Ovary (tissue), 9 donors: ENCODE results near the gene MINDY2. TPM values are rescaled to one million over a fixed set of nuclear protein-coding genes. Genes with fewer than 3 reads are reported as not detected.

ENCODE experiments used
- DNase-seq, 5 donors: peaks; one replicate each; pipeline ENCODE4 v3.0.0-alpha.2; 2019 to 2020
- H3K27ac ChIP-seq, 2 donors: fragments of 200-600 bp; one replicate each; pipeline versions ENCODE4 v1.5.1 to v1.8.0; 2019 to 2022
- H3K27me3 ChIP-seq: fragments of 200-600 bp; one replicate; pipeline ENCODE4 v1.8.0; 2022
- H3K36me3 ChIP-seq: fragments of 200-600 bp; sonication (generic); one replicate; pipeline ENCODE4 v1.5.1; 2019
- H3K4me1 ChIP-seq: one replicate; pipeline ENCODE4 v1.8.1; 2013; ENCODE audit warnings: mild to moderate bottlenecking, moderate library complexity; ENCODE audit not compliant: insufficient read depth
- H3K4me3 ChIP-seq: fragments of 200-600 bp; sonication (generic); one replicate; pipeline ENCODE4 v1.5.1; 2017
- H3K9me3 ChIP-seq, 2 donors: fragments of 200-600 bp in 1 of 2; sonication (generic) in 1 of 2; one replicate each; pipeline versions ENCODE4 v1.5.1 to v1.8.1; 2013 to 2019; ENCODE audit warnings: mild to moderate bottlenecking in 1 of 2, moderate library complexity in 1 of 2
- CTCF ChIP-seq, 3 donors: fragments of 450-650 bp in 2 of 3; fragments of 200-600 bp in 1 of 3; IDR thresholded peaks; one replicate each; pipeline versions ENCODE4 v1.5.1 to v1.8.0; 2016 to 2022; ENCODE audit warnings: antibody characterized with exemption in 3 of 3, mild to moderate bottlenecking in 1 of 3
- EP300 ChIP-seq: sonication (generic); formaldehyde crosslinking; IDR thresholded peaks from one replicate; pipeline ENCODE4 v1.6.1; 2017; ENCODE audit warnings: antibody characterized with exemption
- POLR2A ChIP-seq: fragments of 450-650 bp; IDR thresholded peaks from one replicate; pipeline ENCODE4 v1.6.1; 2017; ENCODE audit warnings: antibody characterized with exemption, mild to moderate bottlenecking, moderate library complexity
- WGBS, 3 donors: extraction: QIAGEN DNeasy Blood & Tissue Kit in 1 of 3; methylation state at CpG; one replicate each; pipeline versions ENCODE4 v1.1.5 to v1.1.7; 2013 to 2017; 5-methylcytosine and 5-hydroxymethylcytosine counted together
- intact Hi-C, 4 donors: fragments of 100-400 bp; cut with DNase I; formaldehyde crosslinking; loops; one replicate each; pipeline versions ENCODE4 v1.11.0 to v1.15.1; 2022 to 2023
- polyA plus RNA-seq, 2 donors: library from polyadenylated mRNA; stranded (reverse); fragments of 200-250 nt in 1 of 2; fragments of 350-450 nt in 1 of 2; fragmentation: Illumina TruSeq in 1 of 2; extraction: RNeasy Lipid Tissue Mini Kit (QIAGEN cat#74804) in 1 of 2; gene quantifications; one replicate each; pipeline ENCODE4 v1.2.3, GENCODE V29; 2013 to 2014
- total RNA-seq, 7 donors: library from RNA; depleted of rRNA in 2 of 7; stranded (reverse); fragments of >200 nt in 2 of 7; fragmentation: NEBNext Ultra II Directional in 3 of 7; extraction: Animal tissue kit (Norgen Biotek cat#: 25700) in 3 of 7; gene quantifications; one replicate each; pipeline versions ENCODE4 v1.1.0 to v1.2.4, GENCODE V29; 2016 to 2023
- donor health status: DM: no; HTN: no; CAD: no; lungs with moderate emphysema.
- donor health status: DM: no; HTN: no; CAD: no.
- donor health status: Bipolar disorder and iron deficiency.
- donor health status: DM: yes; HTN: yes; CAD: no.
- donor health status: DM: no; HTN: no; CAD: no.
- donor health status: DM: yes; HTN: yes; CAD: no.

MINDY2 gene
- total and polyA plus RNA-seq, 9 donors, result 5.7 to 32.6 (median 18.0) TPM

- no peak for DNase-seq
- intact Hi-C loops, result no loop called here
- 94 to 97% (median 96%) methylated on average over 4 of the region's 4 CpGs for WGBS, 3 donors
- no peak for TF ChIP-seq EP300
- no peak for TF ChIP-seq POLR2A
- TF ChIP-seq CTCF (IDR thresholded peaks at IDR 0.05), result no peak
- H3K36me3 ChIP-seq, result no peaks in the 10 kb centered on the region
- peaks cover 2% of the 10 kb centered on the region for H3K4me1 ChIP-seq
- no peaks in the 10 kb centered on the region for H3K9me3 ChIP-seq
- no peak overlapping the region for H3K4me3 ChIP-seq
- H3K27me3 ChIP-seq, result no peaks in the 10 kb centered on the region
- no peak overlapping the region for H3K27ac ChIP-seq
Measured at GRCh38 chr15:58732625-58733363, 38.3 kb upstream of the MINDY2 start.

- no peak overlapping the region for H3K27ac ChIP-seq
- peaks cover 2% of the 10 kb centered on the region for H3K4me1 ChIP-seq
- no peak overlapping the region for H3K4me3 ChIP-seq
- H3K36me3 ChIP-seq, result no peaks in the 10 kb centered on the region
- WGBS, 3 donors, result 50 to 61% (median 58%) methylated on average over 2 of the region's 2 CpGs
- TF ChIP-seq EP300, result no peak
- TF ChIP-seq POLR2A, result no peak
- no peak for TF ChIP-seq CTCF (IDR thresholded peaks at IDR 0.05)
- no peaks in the 10 kb centered on the region for H3K9me3 ChIP-seq
- intact Hi-C loops, result no loop called here
- no peak for DNase-seq
- no peaks in the 10 kb centered on the region for H3K27me3 ChIP-seq
Measured at GRCh38 chr15:58734859-58735258, 36.2 kb upstream of the MINDY2 start.

DNA sequence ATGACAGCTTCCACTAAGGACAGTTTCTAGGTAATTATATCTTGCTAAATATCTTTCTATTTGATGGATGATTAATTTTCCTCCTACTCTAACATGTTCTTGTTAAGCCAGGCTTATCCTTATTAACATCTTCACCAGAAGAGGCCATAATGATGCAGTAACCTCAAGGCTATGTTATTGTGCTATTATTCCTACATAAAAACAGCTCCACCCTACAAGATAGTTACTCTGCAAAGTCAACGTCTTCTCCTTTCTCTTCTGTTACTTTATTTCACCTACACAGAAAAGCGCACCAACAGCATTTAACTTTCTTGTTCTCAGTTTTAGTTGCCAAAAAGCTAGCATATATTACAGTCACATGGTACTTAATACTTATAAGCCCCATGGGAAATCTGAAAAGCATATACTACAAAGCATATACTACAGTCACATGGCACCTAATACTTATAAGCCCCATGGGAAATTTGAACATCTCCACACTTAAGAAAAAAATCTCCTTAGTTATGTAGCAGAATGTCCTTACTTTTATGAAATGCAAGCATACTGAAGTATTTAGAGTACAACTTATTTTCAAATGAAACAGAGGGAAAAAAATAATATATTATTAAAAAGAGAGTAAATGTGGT, 35.0 kb upstream of the MINDY2 start:
- Histone ChIP-seq H3K36me3 (no peaks in the 10 kb centered on the region), H3K9me3 (no peaks in the 10 kb centered on the region), H3K4me1 (peaks cover 5% of the 10 kb centered on the region), H3K4me3 (no peak overlapping the region), H3K27me3 (no peaks in the 10 kb centered on the region), H3K27ac (no peak overlapping the region)
- intact Hi-C loops, result no loop called here
- TF ChIP-seq EP300 (no peak), POLR2A (no peak), CTCF (IDR thresholded peaks at IDR 0.05) (no peak)
- 75 to 79% (median 77%) methylated on average over 2 of the region's 2 CpGs for WGBS, 3 donors
- no peak for DNase-seq

DNA sequence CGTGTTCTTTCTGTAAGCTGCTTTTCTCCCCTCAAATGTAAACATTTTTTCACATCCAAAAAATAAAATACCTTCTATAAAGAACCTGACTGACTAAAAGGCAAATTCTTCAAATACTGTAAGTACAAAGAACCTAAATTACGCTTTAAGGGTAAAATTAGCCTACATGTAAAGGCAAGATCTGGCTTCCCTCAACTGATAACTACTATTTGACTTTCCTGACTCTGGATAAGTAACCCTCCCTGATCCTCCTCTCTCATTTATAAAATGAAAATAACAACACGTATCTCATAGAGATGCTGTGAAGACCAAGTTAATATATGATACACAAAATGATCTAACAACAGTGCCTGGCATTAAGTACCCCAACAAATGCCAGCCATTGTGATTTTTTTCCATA, 33.8 kb upstream of the MINDY2 start:
- Histone ChIP-seq H3K4me1 (peaks cover 4% of the 10 kb centered on the region), H3K4me3 (no peak overlapping the region)

More for the DNA sequence above, 33.8 kb upstream of the MINDY2 start:
- intact Hi-C loops, result no loop called here
- Histone ChIP-seq H3K36me3 (no peaks in the 10 kb centered on the region), H3K9me3 (no peaks in the 10 kb centered on the region), H3K27me3 (no peaks in the 10 kb centered on the region), H3K27ac (no peak overlapping the region)
- 84 to 90% (median 90%) methylated on average over 3 of the region's 3 CpGs for whole genome bisulfite sequencing, 3 donors
- no peak for DNase-seq
- TF ChIP-seq POLR2A (no peak), CTCF (IDR thresholded peaks at IDR 0.05) (no peak), EP300 (no peak)
